Osteoblast (primary cell): ENCODE results near the gene CNTNAP5. TPM values are rescaled to one million over a fixed set of nuclear protein-coding genes. Genes with fewer than 3 reads are reported as not detected.

Experiments used
- DNase-seq: peaks from one replicate; pipeline ENCODE4 v3.0.0; 2011; ENCODE audit warnings: low spot score, mixed read lengths; ENCODE audit not compliant: insufficient read length; ENCODE audit errors: missing footprints
- H2AFZ ChIP-seq: 2 replicates; pipeline ENCODE4 v1.6.0; 2011; ENCODE audit warnings: mild to moderate bottlenecking, low read length
- H3K27ac ChIP-seq: 2 replicates; pipeline ENCODE4 v1.5.1; 2011; ENCODE audit warnings: mild to moderate bottlenecking, low read depth, low read length, moderate library complexity
- H3K27me3 ChIP-seq: 2 replicates; pipeline ENCODE4 v1.6.0; 2012; ENCODE audit warnings: mild to moderate bottlenecking, control low read depth, inconsistent platforms, low read length, moderate library complexity; ENCODE audit not compliant: insufficient read depth
- H3K36me3 ChIP-seq: 2 replicates; pipeline ENCODE4 v1.5.1; 2011; ENCODE audit warnings: mild to moderate bottlenecking, low read length, control low read depth, moderate library complexity; ENCODE audit not compliant: insufficient read depth
- H3K4me1 ChIP-seq: 2 replicates; pipeline ENCODE4 v1.5.1; 2011; ENCODE audit warnings: mild to moderate bottlenecking, low read length, control low read depth, moderate library complexity; ENCODE audit not compliant: insufficient read depth
- H3K4me2 ChIP-seq: 2 replicates; pipeline ENCODE4 v1.6.0; 2011; ENCODE audit warnings: mild to moderate bottlenecking, low read length; ENCODE audit not compliant: insufficient read depth
- H3K4me3 ChIP-seq: fragments of 200-600 bp; sonication (generic); 3 replicates; pipeline ENCODE4 v1.5.1; 2012; ENCODE audit warnings: mild to moderate bottlenecking, low read length, inconsistent platforms; ENCODE audit not compliant: insufficient read depth
- H3K79me2 ChIP-seq: 2 replicates; pipeline ENCODE4 v1.6.0; 2012; ENCODE audit warnings: mild to moderate bottlenecking, low read length, control low read depth, inconsistent platforms; ENCODE audit not compliant: insufficient read depth
- H3K9me3 ChIP-seq: 2 replicates; pipeline ENCODE4 v1.5.1; 2011; ENCODE audit warnings: low read depth, low read length, control low read depth
- H4K20me1 ChIP-seq: 2 replicates; pipeline ENCODE4 v1.6.0; 2012; ENCODE audit warnings: mild to moderate bottlenecking, low read length, control low read depth; ENCODE audit not compliant: insufficient read depth
- CTCF ChIP-seq: IDR thresholded peaks from 2 replicates; pipeline ENCODE4 v1.5.1; 2011; ENCODE audit warnings: mild to moderate bottlenecking, low read depth, low read length, moderate library complexity; ENCODE audit errors: extremely low read depth
- total RNA-seq: library from RNA; depleted of rRNA; stranded (reverse); fragments of >200 nt; gene quantifications from 2 replicates; pipeline ENCODE4 v1.2.3, GENCODE V29; 2012

The CNTNAP5 gene
- total RNA-seq, 1 donor: not detected

GRCh38 chr2:124318913-124319312, 293.8 kb downstream of the CNTNAP5 start:
- no peaks in the 10 kb centered on the region for H3K4me1 ChIP-seq
- no peaks in the 10 kb centered on the region for H3K79me2 ChIP-seq
- H3K9me3 ChIP-seq: no peaks in the 10 kb centered on the region
- H3K36me3 ChIP-seq: no peaks in the 10 kb centered on the region
- DNase-seq: no peak
- no peak overlapping the region for H3K4me2 ChIP-seq
- H4K20me1 ChIP-seq: no peaks in the 10 kb centered on the region
- no peak overlapping the region for H2AFZ ChIP-seq
- no peak overlapping the region for H3K4me3 ChIP-seq
- no peaks in the 10 kb centered on the region for H3K27me3 ChIP-seq
- H3K27ac ChIP-seq: no peak overlapping the region
- no peak for TF ChIP-seq CTCF

- H3K4me1 ChIP-seq: no peaks in the 10 kb centered on the region
- no peak for TF ChIP-seq CTCF
- no peaks in the 10 kb centered on the region for H3K9me3 ChIP-seq
- H3K79me2 ChIP-seq: no peaks in the 10 kb centered on the region
- DNase-seq: no peak
- no peak overlapping the region for H3K27ac ChIP-seq
- no peak overlapping the region for H3K4me2 ChIP-seq
- no peaks in the 10 kb centered on the region for H3K27me3 ChIP-seq
- no peaks in the 10 kb centered on the region for H4K20me1 ChIP-seq
- H2AFZ ChIP-seq: no peak overlapping the region
- H3K4me3 ChIP-seq: no peak overlapping the region
- no peaks in the 10 kb centered on the region for H3K36me3 ChIP-seq
Observed at GRCh38 chr2:124319577-124319976, 294.5 kb downstream of the CNTNAP5 start.

GRCh38 chr2:124320051-124320688, 295.1 kb downstream of the CNTNAP5 start:
- no peak for TF ChIP-seq CTCF
- H3K9me3 ChIP-seq: no peaks in the 10 kb centered on the region
- no peak overlapping the region for H3K4me2 ChIP-seq
- H4K20me1 ChIP-seq: no peaks in the 10 kb centered on the region
- no peak for DNase-seq
- no peaks in the 10 kb centered on the region for H3K4me1 ChIP-seq
- H3K4me3 ChIP-seq: no peak overlapping the region
- no peaks in the 10 kb centered on the region for H3K27me3 ChIP-seq
- no peak overlapping the region for H3K27ac ChIP-seq
- no peaks in the 10 kb centered on the region for H3K79me2 ChIP-seq
- H2AFZ ChIP-seq: no peak overlapping the region
- H3K36me3 ChIP-seq: no peaks in the 10 kb centered on the region

- Histone ChIP-seq H3K4me2 (no peak overlapping the region), H4K20me1 (no peaks in the 10 kb centered on the region), H3K79me2 (no peaks in the 10 kb centered on the region), H3K36me3 (no peaks in the 10 kb centered on the region), H3K4me1 (no peaks in the 10 kb centered on the region), H3K4me3 (no peak overlapping the region), H3K27ac (no peak overlapping the region), H3K9me3 (no peaks in the 10 kb centered on the region), H3K27me3 (no peaks in the 10 kb centered on the region), H2AFZ (no peak overlapping the region)
- TF ChIP-seq CTCF: no peak
- no peak for DNase-seq
Observed at GRCh38 chr2:124323321-124323720, 298.2 kb downstream of the CNTNAP5 start.
